SU-DHL-6 (cell line): ENCODE results near the gene CLMN.

Experiments
- H2AFZ ChIP-seq: fragments of 200-600 bp; sonication (generic); 2 replicates; pipeline ENCODE4 v1.6.1; 2014; ENCODE audit warnings: low read depth, mild to moderate bottlenecking, moderate library complexity, mixed read lengths, antibody characterized with exemption, low read length; ENCODE audit not compliant: severe bottlenecking
- H3F3A ChIP-seq: fragments of 200-600 bp; shearing (Covaris generic); 2 replicates; pipeline ENCODE4 v1.6.0; 2016; ENCODE audit warnings: antibody characterized with exemption, mild to moderate bottlenecking; ENCODE audit not compliant: insufficient read depth
- H3K27ac ChIP-seq: fragments of 200-600 bp; sonication (generic); 2 replicates; pipeline ENCODE4 v1.5.1; 2016; ENCODE audit warnings: low read depth, mild to moderate bottlenecking, low read length, moderate library complexity, mixed read lengths
- H3K27me3 ChIP-seq: fragments of 200-600 bp; sonication (generic), shearing (Covaris generic); 2 replicates; pipeline ENCODE4 v1.6.0; 2014; ENCODE audit warnings: mild to moderate bottlenecking, low read length
- H3K36me3 ChIP-seq: fragments of 200-600 bp; sonication (generic); 2 replicates; pipeline ENCODE4 v1.6.1; 2014; ENCODE audit warnings: mild to moderate bottlenecking, low read length, mixed read lengths
- H3K4me2 ChIP-seq: fragments of 300-600, 200-600 bp; shearing (Covaris generic), sonication (generic); 2 replicates; pipeline ENCODE4 v1.6.0; 2014; ENCODE audit warnings: low read length, low read depth, mild to moderate bottlenecking; ENCODE audit not compliant: poor library complexity, severe bottlenecking
- H3K4me3 ChIP-seq: fragments of 200-600 bp; sonication (generic); 2 replicates; pipeline ENCODE4 v1.5.1; 2014; ENCODE audit warnings: antibody characterized with exemption, low read length, mild to moderate bottlenecking, mixed read lengths; ENCODE audit not compliant: insufficient read depth, poor library complexity, severe bottlenecking
- H3K79me2 ChIP-seq: fragments of 200-600 bp; sonication (generic); 2 replicates; pipeline ENCODE4 v1.6.1; 2014; ENCODE audit warnings: mild to moderate bottlenecking, low read length, moderate library complexity; ENCODE audit not compliant: insufficient read depth
- H3K9ac ChIP-seq: fragments of 200-600 bp; sonication (generic); 2 replicates; pipeline ENCODE4 v1.7.0; 2014; ENCODE audit warnings: mild to moderate bottlenecking, low read length
- H3K9me2 ChIP-seq: fragments of 200-600 bp; sonication (generic); replicated peaks from 2 replicates; pipeline ENCODE4 v1.6.1; 2014; ENCODE audit warnings: low read length; ENCODE audit not compliant: insufficient read depth
- H3K9me3 ChIP-seq: fragments of 200-600 bp; sonication (generic); 2 replicates; pipeline ENCODE4 v1.6.1; 2014; ENCODE audit warnings: low read length, mixed read lengths; ENCODE audit not compliant: insufficient read depth
- H4K20me1 ChIP-seq: fragments of 200-600 bp; sonication (generic); 2 replicates; pipeline ENCODE4 v1.6.1; 2014; ENCODE audit warnings: low read depth, mild to moderate bottlenecking, antibody characterized with exemption, low read length, moderate library complexity, mixed read lengths
- CTCF ChIP-seq: fragments of 200-600 bp; sonication (generic); IDR thresholded peaks from one replicate; pipeline ENCODE4 v1.5.1; 2017; ENCODE audit warnings: antibody characterized with exemption, mild to moderate bottlenecking, low read length, moderate library complexity; ENCODE audit not compliant: insufficient read depth, poor library complexity, severe bottlenecking
- EZH2phosphoT487 ChIP-seq: fragments of 200-600 bp; sonication (generic), shearing (Covaris generic); conservative IDR thresholded peaks from 2 replicates; pipeline ENCODE4 v1.6.1; 2018; ENCODE audit warnings: mild to moderate bottlenecking, antibody characterized with exemption, low read length, moderate library complexity, mixed read lengths

The CLMN gene

GRCh38 chr14:95345032-95345431 lies 25.3 kb upstream of the CLMN start:
- Histone ChIP-seq H3F3A (no peaks in the 10 kb centered on the region), H3K9me2 (no peaks in the 10 kb centered on the region), H3K4me2 (no peak overlapping the region), H2AFZ (no peak overlapping the region), H3K4me3 (no peak overlapping the region), H3K27ac (no peak overlapping the region), H4K20me1 (no peaks in the 10 kb centered on the region), H3K36me3 (no peaks in the 10 kb centered on the region), H3K27me3 (0 out of 2 replicates have a peak, but pooled peaks cover 3% of the 10 kb centered on the region), H3K9me3 (no peaks in the 10 kb centered on the region), H3K79me2 (no peaks in the 10 kb centered on the region), H3K9ac (no peak overlapping the region)
- TF ChIP-seq EZH2phosphoT487 (no peak), CTCF (no peak)

GRCh38 chr14:95344536-95344935 lies 24.8 kb upstream of the CLMN start:
- no peaks in the 10 kb centered on the region for H4K20me1 ChIP-seq
- no peaks in the 10 kb centered on the region for H3F3A ChIP-seq
- no peak overlapping the region for H3K4me3 ChIP-seq
- no peak overlapping the region for H2AFZ ChIP-seq
- no peak for TF ChIP-seq EZH2phosphoT487
- no peak overlapping the region for H3K27ac ChIP-seq
- H3K4me2 ChIP-seq = no peak overlapping the region
- H3K9ac ChIP-seq = no peak overlapping the region
- H3K9me2 ChIP-seq = no peaks in the 10 kb centered on the region
- no peaks in the 10 kb centered on the region for H3K79me2 ChIP-seq
- 0 out of 2 replicates have a peak, but pooled peaks cover 3% of the 10 kb centered on the region for H3K27me3 ChIP-seq
- no peaks in the 10 kb centered on the region for H3K36me3 ChIP-seq
- no peaks in the 10 kb centered on the region for H3K9me3 ChIP-seq

- Histone ChIP-seq H3K9me2 (no peaks in the 10 kb centered on the region), H3K27ac (no peak overlapping the region), H2AFZ (no peak overlapping the region), H3K4me3 (no peak overlapping the region), H4K20me1 (no peaks in the 10 kb centered on the region), H3K27me3 (0 out of 2 replicates have a peak, but pooled peaks cover 3% of the 10 kb centered on the region), H3F3A (no peaks in the 10 kb centered on the region), H3K79me2 (no peaks in the 10 kb centered on the region), H3K36me3 (no peaks in the 10 kb centered on the region), H3K9me3 (no peaks in the 10 kb centered on the region), H3K4me2 (no peak overlapping the region), H3K9ac (no peak overlapping the region)
- TF ChIP-seq CTCF = no peak
- no peak for TF ChIP-seq EZH2phosphoT487
Observed at GRCh38 chr14:95341564-95341963, 21.9 kb upstream of the CLMN start.

GRCh38 chr14:95341115-95341514 lies 21.4 kb upstream of the CLMN start:
- Histone ChIP-seq H3K4me2 (no peak overlapping the region), H3K36me3 (no peaks in the 10 kb centered on the region), H3K9ac (no peak overlapping the region), H3K9me3 (no peaks in the 10 kb centered on the region), H3F3A (no peaks in the 10 kb centered on the region), H3K4me3 (no peak overlapping the region), H4K20me1 (no peaks in the 10 kb centered on the region), H3K27ac (no peak overlapping the region), H2AFZ (no peak overlapping the region), H3K27me3 (0 out of 2 replicates have a peak, but pooled peaks cover 3% of the 10 kb centered on the region), H3K9me2 (no peaks in the 10 kb centered on the region), H3K79me2 (no peaks in the 10 kb centered on the region)
- TF ChIP-seq CTCF (no peak), EZH2phosphoT487 (no peak)
